Superior temporal gyrus (tissue), 1 donor: Measurements from ENCODE around the gene SLC52A3.
"Not testable (repeated sequence)": the region's sequence is repeated elsewhere in the genome, so short reads cannot be mapped to it uniquely, and the experiment has no call there.

Experiments used
- DNase-seq: peaks from one replicate; pipeline ENCODE4 v3.0.0-alpha.2; 2016; ENCODE audit errors: extremely low spot score

Gene SLC52A3

GRCh38 chr20:768426-768978 is at the start of gene SLC52A3:
Gene SLC52A3, minus strand, starts transcription at chr20:768500. Its CDS starts 2,726 bp downstream, at chr20:765774.
- DNase-seq = no peak

- peak; percentile 78 for DNase-seq
These were observed 47.8 kb upstream of the SLC52A3 start for GRCh38 chr20:815914-816606.

GRCh38 chr20:815226-815625 is 46.9 kb upstream of the SLC52A3 start:
- no peak for DNase-seq

GRCh38 chr20:813390-813789 is 45.1 kb upstream of the SLC52A3 start:
- DNase-seq = no peak

GRCh38 chr20:812435-812814 is 44.1 kb upstream of the SLC52A3 start:
- not testable (repeated sequence) for DNase-seq

GRCh38 chr20:811776-812434 is 43.6 kb upstream of the SLC52A3 start:
- not testable (repeated sequence) for DNase-seq

GRCh38 chr20:805713-806112 is 37.4 kb upstream of the SLC52A3 start:
- no peak for DNase-seq

GRCh38 chr20:801678-802077 is 33.4 kb upstream of the SLC52A3 start:
- no peak for DNase-seq

GRCh38 chr20:800026-800425 is 31.7 kb upstream of the SLC52A3 start:
- not testable (repeated sequence) for DNase-seq

GRCh38 chr20:798746-799145 is 30.4 kb upstream of the SLC52A3 start:
- not testable (repeated sequence) for DNase-seq

- DNase-seq = no peak
These were observed 28.6 kb upstream of the SLC52A3 start for GRCh38 chr20:796921-797320.

- DNase-seq = no peak
These were observed 23.9 kb upstream of the SLC52A3 start for GRCh38 chr20:792248-792647.

- DNase-seq = no peak
These were observed 22.8 kb upstream of the SLC52A3 start for GRCh38 chr20:791056-791455.

- no peak for DNase-seq
These were observed 19.5 kb upstream of the SLC52A3 start for GRCh38 chr20:787825-788224.

- DNase-seq = no peak
These were observed 11.5 kb upstream of the SLC52A3 start for GRCh38 chr20:779771-780170.

- no peak for DNase-seq
These were observed 7.9 kb upstream of the SLC52A3 start for GRCh38 chr20:776165-776564.

- DNase-seq = no peak
These were observed 7.4 kb upstream of the SLC52A3 start for GRCh38 chr20:775679-776135.

- no peak for DNase-seq
These were observed 6.4 kb upstream of the SLC52A3 start for GRCh38 chr20:774660-775057.

GRCh38 chr20:774016-774659 is 5.8 kb upstream of the SLC52A3 start:
- no peak for DNase-seq

GRCh38 chr20:772806-773205 is 4.5 kb upstream of the SLC52A3 start:
- no peak for DNase-seq

- no peak for DNase-seq
These were observed 3.6 kb upstream of the SLC52A3 start for GRCh38 chr20:771741-772464.

- no peak for DNase-seq
These were observed 2.4 kb upstream of the SLC52A3 start for GRCh38 chr20:770691-771090.
